Caco-2 (cell line): ENCODE measurements around the gene AQP5. TPM values are rescaled to one million over a fixed set of nuclear protein-coding genes. Genes with fewer than 3 reads are reported as not detected.
A peak's percentile ranks its signal among the peaks of the same experiment; 100 is the strongest.

Source experiments
- BruUV-seq: library from RNA; stranded (reverse); fragments of 400-500 nt; replicated peaks from 2 replicates; lab custom pipeline; 2021; lab: Mats Ljungman, UMichigan
- CTCF ChIA-PET: fragments of 300-600 bp; sonication (Branson Sonifier 250); formaldehyde crosslinking; loops from one replicate; lab custom pipeline; 2022; ENCODE audit warnings: antibody characterized with exemption; lab: Charles Lee
- POLR2A ChIA-PET: fragments of 300-600 bp; sonication (Branson Sonifier 250); formaldehyde crosslinking; loops from one replicate; lab custom pipeline; 2022; ENCODE audit warnings: antibody characterized with exemption; lab: Charles Lee
- DNase-seq, 2 experiments: peaks; one replicate each; pipeline versions ENCODE4 v3.0.0 to v3.0.0-alpha.2; 2020 to 2022
- H3K27me3 ChIP-seq: replicated peaks from 2 replicates; pipeline ENCODE4 v1.6.0; 2011; ENCODE audit warnings: low read length; ENCODE audit not compliant: control insufficient read depth, insufficient read depth
- H3K36me3 ChIP-seq: 2 replicates; pipeline ENCODE4 v1.5.1; 2011; ENCODE audit warnings: low read length; ENCODE audit not compliant: control insufficient read depth, insufficient read depth
- H3K4me1 ChIP-seq: fragments of 250-450 bp; sonication (Bioruptor Pico); 2 replicates; pipeline ENCODE4 v1.5.1; 2020; ENCODE audit warnings: mild to moderate bottlenecking
- H3K4me3 ChIP-seq: 2 replicates; pipeline ENCODE4 v1.5.1; 2011; ENCODE audit warnings: low read depth, mild to moderate bottlenecking, control low read depth, low read length
- H3K9me3 ChIP-seq: fragments of 250-450 bp; sonication (Bioruptor Pico); 2 replicates; pipeline ENCODE4 v1.5.1; 2020; ENCODE audit warnings: mild to moderate bottlenecking, moderate library complexity
- H3K27ac Mint-ChIP-seq: one replicate; pipeline ENCODE4 v1.8.0; 2022; ENCODE audit warnings: mixed read lengths; ENCODE audit not compliant: unreplicated experiment
- H3K27me3 Mint-ChIP-seq: one replicate; pipeline ENCODE4 v1.8.0; 2022; ENCODE audit warnings: mixed read lengths; ENCODE audit not compliant: insufficient read depth, unreplicated experiment
- H3K36me3 Mint-ChIP-seq: one replicate; pipeline ENCODE4 v1.8.0; 2022; ENCODE audit warnings: mild to moderate bottlenecking, mixed read lengths; ENCODE audit not compliant: insufficient read depth, unreplicated experiment
- H3K4me1 Mint-ChIP-seq: one replicate; pipeline ENCODE4 v1.8.0; 2022; ENCODE audit warnings: low read depth, mixed read lengths; ENCODE audit not compliant: unreplicated experiment
- H3K4me3 Mint-ChIP-seq: one replicate; pipeline ENCODE4 v1.8.0; 2022; ENCODE audit warnings: mild to moderate bottlenecking, moderate library complexity, mixed read lengths; ENCODE audit not compliant: unreplicated experiment
- H3K9me3 Mint-ChIP-seq: one replicate; pipeline ENCODE4 v1.8.0; 2022; ENCODE audit warnings: mixed read lengths; ENCODE audit not compliant: unreplicated experiment
- CTCF ChIP-seq, 2 experiments: fragments of 200-600 bp in 1 of 2; IDR thresholded peaks; 1 replicate in 1 of 2; 2 replicates in 1 of 2; pipeline versions ENCODE4 v1.5.1 to v1.8.0; 2011 to 2022; ENCODE audit warnings: antibody characterized with exemption in 1 of 2, control low read depth in 1 of 2, inconsistent platforms in 1 of 2, low read depth in 1 of 2, low read length in 1 of 2, mild to moderate bottlenecking in 1 of 2, moderate library complexity in 1 of 2; ENCODE audit not compliant: insufficient read depth in 1 of 2, severe bottlenecking in 1 of 2, unreplicated experiment in 1 of 2
- intact Hi-C: fragments of 100-400 bp; cut with micrococcal nuclease; formaldehyde crosslinking; loops from one replicate; pipeline ENCODE4 v1.10.0; 2022; ENCODE audit not compliant: unreplicated experiment
- total RNA-seq: library from RNA; stranded (reverse); gene quantifications from 2 replicates; pipeline ENCODE4 v1.2.3, GENCODE V29; 2022

The AQP5 gene
- total RNA-seq, 1 experiment from 2014 or later = not detected

- Mint-ChIP-seq H3K4me1 (peaks cover 7% of the 10 kb centered on the region), H3K27me3 (no peaks in the 10 kb centered on the region), H3K4me3 (no peak overlapping the region), H3K27ac (peak overlapping the region; percentile 61), H3K9me3 (no peaks in the 10 kb centered on the region), H3K36me3 (no peaks in the 10 kb centered on the region)
- no peak for TF ChIP-seq CTCF (IDR thresholded peaks at IDR 0.05; ENCODE audit: insufficient read depth in 1 of 2, low read depth in 1 of 2, low read length in 1 of 2, severe bottlenecking in 1 of 2, unreplicated experiment in 1 of 2)
- Histone ChIP-seq H3K4me3 (no peak overlapping the region), H3K9me3 (no peaks in the 10 kb centered on the region), H3K4me1 (no peaks in the 10 kb centered on the region; the same call in 1 of the 2 replicates), H3K36me3 (no peaks in the 10 kb centered on the region), H3K27me3 (no peaks in the 10 kb centered on the region)
- POLR2A ChIA-PET = no interaction called here
- CTCF ChIA-PET = interaction anchor here (0.5 to 1.2 kb wide), 11 partner anchors 17 to 140 kb away, joined by 3 to 11 read pairs (median 3); no protein-coding TSS in a partner anchor
- intact Hi-C loops = loop anchor here (2.0 kb wide), 1 partner anchor 82 kb away; the partner anchor contains the start of gene ASIC1
- no peak for DNase-seq
- BruUV-seq = no TSS peak
Measured at GRCh38 chr12:49974677-49975317, 13.1 kb downstream of the AQP5 start.

- intact Hi-C loops = loop anchor here (2.0 kb wide), 1 partner anchor 81 kb away; the partner anchor contains the start of gene ASIC1
- Mint-ChIP-seq H3K4me3 (no peak overlapping the region), H3K36me3 (no peaks in the 10 kb centered on the region), H3K27ac (peak overlapping the region; percentile 61), H3K27me3 (no peaks in the 10 kb centered on the region), H3K9me3 (no peaks in the 10 kb centered on the region), H3K4me1 (peaks cover 10% of the 10 kb centered on the region)
- ChIA-PET POLR2A (no interaction called here), CTCF (interaction anchor here (0.8 to 1.2 kb wide), 5 partner anchors 8 to 108 kb away, joined by 3 to 4 read pairs (median 3); no protein-coding TSS in a partner anchor)
- no TSS peak for BruUV-seq
- Histone ChIP-seq H3K9me3 (no peaks in the 10 kb centered on the region), H3K4me1 (peaks cover 4% of the 10 kb centered on the region; the same call in 1 of the 2 replicates), H3K4me3 (no peak overlapping the region), H3K36me3 (no peaks in the 10 kb centered on the region), H3K27me3 (no peaks in the 10 kb centered on the region)
- DNase-seq = no peak
- no peak for TF ChIP-seq CTCF (IDR thresholded peaks at IDR 0.05; ENCODE audit: insufficient read depth in 1 of 2, low read depth in 1 of 2, low read length in 1 of 2, severe bottlenecking in 1 of 2, unreplicated experiment in 1 of 2)
Measured at GRCh38 chr12:49975318-49975761, 13.7 kb downstream of the AQP5 start.

- Mint-ChIP-seq H3K36me3 (no peaks in the 10 kb centered on the region), H3K27ac (no peak overlapping the region), H3K4me1 (peaks cover 19% of the 10 kb centered on the region), H3K4me3 (no peak overlapping the region), H3K9me3 (no peaks in the 10 kb centered on the region), H3K27me3 (no peaks in the 10 kb centered on the region)
- no peaks in the 10 kb centered on the region for H3K27me3 ChIP-seq
- no peak overlapping the region for H3K4me3 ChIP-seq
- CTCF ChIA-PET = no interaction called here
- no TSS peak for BruUV-seq
- peaks cover 15% of the 10 kb centered on the region for H3K4me1 ChIP-seq
- no peaks in the 10 kb centered on the region for H3K36me3 ChIP-seq
- H3K9me3 ChIP-seq = no peaks in the 10 kb centered on the region
- no peak for DNase-seq
- no peak for TF ChIP-seq CTCF (IDR thresholded peaks at IDR 0.05; ENCODE audit: insufficient read depth in 1 of 2, low read depth in 1 of 2, low read length in 1 of 2, severe bottlenecking in 1 of 2, unreplicated experiment in 1 of 2)
- intact Hi-C loops = no loop called here
- POLR2A ChIA-PET = no interaction called here
Measured at GRCh38 chr12:49976557-49976956, 14.9 kb downstream of the AQP5 start.
